ENCODE measurements around the gene SLC31A1.

SLC31A1 gene

DNA sequence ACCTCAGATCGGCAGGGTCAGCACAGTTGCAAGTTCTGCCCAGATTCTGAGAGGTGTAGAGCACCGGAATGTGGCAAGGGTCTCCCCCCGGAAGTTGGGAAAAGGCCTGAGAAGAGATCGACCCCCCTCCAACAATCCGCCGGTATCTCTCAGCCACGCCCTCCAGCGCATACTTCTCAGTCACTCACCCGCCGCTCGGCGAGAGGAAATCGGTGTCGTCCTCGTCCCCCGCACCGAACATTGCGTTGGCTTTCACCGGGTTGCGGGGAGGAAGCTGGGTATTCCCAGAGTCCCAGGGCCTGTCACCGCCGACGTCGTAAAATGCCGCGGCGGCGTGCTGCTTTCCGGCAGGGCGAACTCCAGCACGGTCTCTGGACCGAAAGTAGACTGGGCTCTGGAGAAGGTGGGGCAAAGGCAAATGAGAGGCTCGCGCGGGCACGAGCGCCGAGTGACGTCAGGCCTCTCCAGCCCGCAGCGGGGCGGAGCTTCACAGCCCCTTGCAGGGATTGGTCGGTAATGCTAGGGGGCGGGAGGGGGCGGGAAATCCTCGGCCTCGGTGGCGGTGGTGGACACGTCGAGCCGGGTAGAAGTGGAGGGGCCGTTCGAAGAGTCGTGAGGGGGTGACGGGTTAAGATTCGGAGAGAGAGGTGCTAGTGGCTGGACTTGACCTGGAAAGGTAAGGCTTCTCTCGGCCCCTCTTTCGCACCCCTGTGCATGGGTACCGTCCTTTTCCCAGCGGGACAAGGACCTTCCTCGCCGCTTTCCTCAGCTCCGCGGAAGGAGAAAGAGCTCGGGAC is at the start of gene SLC31A1, which contains the start of gene FKBP15:
Gene SLC31A1, plus strand, starts transcription at position 542 of the 797 bp plus-strand sequence. CDS start 34,605 bp downstream, outside the sequence.
Gene FKBP15, minus strand, starts transcription at position 275 of the 797 bp plus-strand sequence. Its CDS starts 34 bp downstream, at position 241.
- DNase-seq (ENCODE audit: low read depth, low spot score) = peak; percentile 89

DNA sequence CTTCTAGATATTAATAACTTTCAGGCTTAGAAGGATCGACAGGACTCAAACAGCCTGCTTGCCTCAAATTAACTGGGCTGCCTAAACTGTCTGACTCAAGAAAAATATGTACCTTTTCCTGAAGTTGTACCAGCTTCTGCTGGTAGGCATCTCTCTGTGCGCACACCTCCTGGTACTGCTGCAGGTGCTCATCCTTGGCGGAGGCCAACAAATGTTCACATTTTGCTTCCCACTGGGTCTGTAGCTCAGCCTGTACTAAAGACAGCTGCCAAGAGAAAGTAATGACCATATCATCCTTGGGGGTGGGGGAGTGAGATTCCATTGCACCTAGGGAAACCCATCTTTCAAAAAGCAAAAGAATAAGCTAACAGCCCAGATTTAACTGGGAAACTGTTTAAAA is 48.0 kb upstream of the SLC31A1 start:
- DNase-seq (ENCODE audit: low read depth, low spot score) = no peak

DNA sequence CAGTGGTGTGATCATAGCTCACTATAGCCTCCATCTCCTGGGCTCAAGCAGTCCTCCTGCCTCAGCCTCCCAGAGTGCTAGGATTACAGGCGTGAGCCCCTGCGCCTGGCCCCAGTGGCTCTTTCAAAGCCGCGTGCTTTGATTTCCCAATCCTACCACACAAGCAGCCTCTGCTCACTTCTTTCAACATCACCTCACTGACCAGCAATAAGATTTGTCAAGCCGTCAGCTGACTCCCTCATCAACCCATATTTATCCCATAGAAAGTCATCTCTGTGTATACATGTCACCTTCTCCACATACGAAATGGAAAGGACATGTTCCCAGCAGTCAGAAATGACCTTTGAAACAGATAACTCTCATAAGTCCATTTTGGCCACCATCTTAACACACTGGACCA is 44.5 kb upstream of the SLC31A1 start:
- DNase-seq (ENCODE audit: low read depth, low spot score) = no peak

DNA sequence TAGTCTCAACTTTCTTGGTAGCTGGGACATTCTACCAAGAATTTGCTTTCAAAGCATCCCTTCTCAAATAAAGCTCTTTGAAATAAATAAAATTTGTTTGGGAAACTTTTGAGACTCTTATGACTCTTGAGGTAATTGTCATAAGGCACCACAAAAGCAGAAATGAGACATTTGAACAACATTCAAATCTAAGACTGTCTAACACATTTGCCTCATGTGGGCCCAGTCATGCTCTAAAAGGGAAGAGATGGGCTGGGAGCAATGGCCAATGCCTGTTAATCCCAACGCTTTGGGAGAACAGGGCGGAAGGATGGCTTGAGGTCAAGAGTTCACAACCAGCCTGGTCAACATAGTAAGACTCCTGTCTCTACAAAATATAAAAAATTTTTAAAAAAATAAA is 44.1 kb upstream of the SLC31A1 start:
- DNase-seq (ENCODE audit: low read depth, low spot score) = no peak

DNA sequence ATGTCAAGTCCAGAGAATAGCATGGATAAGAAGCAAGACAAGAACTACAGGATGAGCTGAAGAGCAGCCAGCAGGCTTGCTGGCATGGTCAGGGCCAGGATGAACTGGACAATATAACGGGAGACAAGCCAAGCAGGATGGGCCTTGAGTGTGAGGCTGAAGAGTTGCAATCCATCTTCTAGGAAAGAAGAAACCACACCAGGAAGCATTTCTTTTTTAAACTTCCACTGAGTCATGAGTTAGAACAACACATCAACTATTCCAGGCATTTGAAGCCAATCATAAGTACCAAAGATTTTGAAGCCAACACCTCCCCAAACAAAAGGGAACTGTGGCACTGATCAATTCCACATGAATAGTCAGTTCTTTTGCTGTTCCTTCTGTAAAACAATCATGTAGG is 43.3 kb upstream of the SLC31A1 start:
- DNase-seq (ENCODE audit: low read depth, low spot score) = no peak

DNA sequence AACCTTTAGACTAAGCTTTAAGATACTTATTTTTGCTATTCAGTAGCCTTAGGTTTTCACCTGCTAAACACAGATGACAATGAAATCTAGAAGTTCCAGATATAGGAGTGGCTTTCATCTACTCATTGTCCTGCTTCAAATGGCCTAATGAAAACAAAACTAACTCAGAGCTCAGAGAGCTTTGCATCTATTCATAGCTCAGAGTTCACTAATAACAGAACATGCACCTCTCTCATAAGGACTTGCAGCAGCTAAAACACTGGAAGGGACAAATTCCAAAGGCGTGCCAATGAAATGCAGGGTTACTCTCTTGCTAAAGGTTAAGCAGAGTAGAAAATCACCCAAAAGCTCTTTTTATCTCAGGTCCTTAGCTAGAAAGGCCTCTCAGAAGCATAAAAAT is 41.5 kb upstream of the SLC31A1 start:
- no peak for DNase-seq (ENCODE audit: low read depth, low spot score)

DNA sequence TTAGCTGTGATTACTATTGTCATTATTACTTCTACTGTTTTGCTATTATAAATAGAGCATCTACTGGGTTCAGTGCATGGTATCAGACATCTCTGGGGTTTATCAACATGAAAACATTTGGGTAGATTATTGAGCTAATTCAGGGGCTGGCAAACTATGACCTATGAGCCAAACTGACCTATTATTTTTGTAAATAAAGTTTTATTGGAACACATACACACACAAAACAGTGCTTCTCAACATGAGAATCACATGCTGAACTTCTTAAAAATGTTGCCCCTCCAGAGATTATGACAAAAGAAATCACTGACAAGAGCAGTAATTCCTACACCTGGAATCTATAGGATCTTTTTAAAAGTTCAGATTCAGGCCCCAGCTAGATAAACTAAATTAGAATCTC is 40.2 kb upstream of the SLC31A1 start:
- DNase-seq (ENCODE audit: low read depth, low spot score) = no peak

DNA sequence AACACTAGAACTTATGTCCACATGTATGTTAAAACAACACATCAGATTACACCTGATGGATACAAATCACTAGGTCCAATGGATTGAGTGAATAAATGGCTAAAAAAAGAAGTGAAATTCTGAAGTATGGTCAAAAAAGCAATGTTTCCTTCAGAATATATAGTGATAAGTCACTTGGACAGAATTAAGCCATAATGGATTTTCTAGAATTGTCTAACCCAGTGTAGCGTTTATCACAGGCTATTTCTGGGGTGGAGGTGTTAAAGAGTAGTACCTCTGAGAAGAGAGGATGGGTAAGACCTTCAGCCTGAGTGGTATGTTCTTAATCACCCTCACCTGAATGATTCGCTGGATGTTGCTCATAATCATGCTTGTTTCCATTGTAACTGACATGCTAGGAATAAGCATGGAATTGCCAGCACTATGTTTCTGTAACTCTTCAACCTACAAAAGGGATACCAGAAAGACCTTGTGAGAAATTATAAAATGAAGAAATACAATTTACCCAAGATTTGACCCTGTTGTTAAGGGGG is 37.3 kb upstream of the SLC31A1 start:
- DNase-seq (ENCODE audit: low read depth, low spot score) = no peak

DNA sequence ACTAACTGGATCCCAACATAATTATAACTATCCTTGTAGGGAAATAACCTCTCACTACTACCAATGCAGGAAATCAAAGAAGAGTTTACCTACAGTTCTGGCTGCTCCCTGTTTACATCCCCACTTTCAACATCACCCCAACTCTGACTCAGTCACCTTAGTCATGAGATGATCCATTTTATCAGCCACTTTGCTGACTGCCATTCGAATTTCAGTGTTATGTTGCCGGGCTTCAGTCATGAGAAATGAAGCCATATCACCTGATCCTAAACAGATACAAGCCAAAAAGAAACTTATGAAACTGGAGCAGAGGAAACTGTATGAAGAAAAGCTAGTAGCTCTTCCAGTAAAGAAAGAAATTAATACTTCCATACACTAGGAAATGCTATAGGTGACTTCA is 36.8 kb upstream of the SLC31A1 start:
- DNase-seq (ENCODE audit: low read depth, low spot score) = no peak

DNA sequence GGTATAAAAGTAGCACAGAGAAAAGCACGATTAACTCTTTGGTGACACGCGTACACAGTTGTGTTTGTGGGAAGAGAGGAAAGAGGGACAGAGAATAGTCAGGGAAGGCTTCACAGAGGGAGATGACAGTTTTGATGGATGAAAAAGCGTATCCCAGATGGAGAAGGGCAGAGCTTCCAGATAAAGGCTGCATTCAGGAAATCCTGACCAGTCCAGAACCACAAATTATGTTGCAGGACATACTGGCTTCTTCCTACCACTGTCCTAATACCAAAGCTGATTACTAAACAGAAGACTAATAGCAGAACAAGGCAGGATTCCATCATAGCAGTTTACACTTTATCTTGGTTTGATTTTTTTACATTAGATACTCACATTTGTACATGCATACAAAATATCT is 36.1 kb upstream of the SLC31A1 start:
- no peak for DNase-seq (ENCODE audit: low read depth, low spot score)

DNA sequence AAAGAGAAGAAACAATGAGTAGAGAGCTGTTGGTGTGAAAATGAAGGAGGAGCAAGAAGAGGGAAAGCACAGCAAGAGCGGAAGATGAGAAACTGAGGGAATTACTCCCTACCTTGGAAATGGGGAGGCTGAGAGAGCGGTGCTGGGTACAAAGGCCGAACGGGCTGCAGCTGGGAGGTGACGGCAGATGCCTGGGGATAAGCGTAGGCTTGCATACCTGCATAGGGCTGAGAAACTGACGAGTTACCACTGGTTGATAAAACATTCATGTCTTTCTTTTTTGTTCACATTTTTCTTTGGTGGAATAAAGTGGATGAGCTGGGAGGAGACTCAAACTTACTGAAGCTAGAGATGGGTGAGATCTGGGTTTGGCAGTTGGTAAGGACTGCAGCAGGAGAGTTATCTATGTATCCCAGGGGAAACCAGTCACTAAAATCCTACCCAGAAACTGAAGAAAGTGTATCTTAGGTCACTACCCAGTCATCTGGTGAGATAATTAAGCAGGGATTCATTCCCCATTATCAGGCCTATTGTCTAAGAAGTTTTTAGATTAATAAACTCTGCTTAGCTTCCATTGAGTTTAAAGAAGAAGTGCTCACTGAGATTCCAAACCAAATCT is 35.1 kb upstream of the SLC31A1 start:
- DNase-seq (ENCODE audit: low read depth, low spot score) = no peak

DNA sequence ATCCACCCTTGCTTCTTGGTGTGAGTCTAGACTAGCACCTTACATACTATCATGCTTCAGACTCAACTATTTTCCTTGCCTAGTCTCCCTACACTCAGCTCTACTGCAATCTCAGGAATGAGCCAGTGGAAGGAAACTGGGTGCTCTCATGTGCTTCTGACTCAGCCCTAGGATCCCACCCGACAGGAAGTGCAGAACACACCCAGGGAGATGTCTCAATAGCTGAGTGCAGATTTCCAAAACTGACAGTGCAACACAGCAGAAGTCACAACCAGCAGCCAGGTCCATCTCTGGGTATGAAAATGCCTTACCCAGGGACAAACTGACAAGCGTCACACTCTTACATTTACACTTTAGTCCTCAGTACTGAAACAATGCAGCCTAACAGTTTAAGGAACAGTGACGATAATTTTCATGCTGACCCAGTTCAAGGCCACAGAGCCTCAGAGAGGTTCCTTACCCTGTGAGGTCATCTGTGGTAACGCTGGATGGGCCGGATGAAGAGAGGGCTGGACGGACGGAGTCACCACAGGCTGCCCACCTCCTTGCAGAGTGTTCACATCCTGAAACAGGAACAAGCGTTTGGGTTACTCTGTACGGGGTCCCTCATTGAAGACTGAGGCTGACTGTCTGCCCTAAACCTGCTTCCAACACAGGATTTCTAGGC is 33.3 kb upstream of the SLC31A1 start:
- DNase-seq (ENCODE audit: low read depth, low spot score) = no peak

DNA sequence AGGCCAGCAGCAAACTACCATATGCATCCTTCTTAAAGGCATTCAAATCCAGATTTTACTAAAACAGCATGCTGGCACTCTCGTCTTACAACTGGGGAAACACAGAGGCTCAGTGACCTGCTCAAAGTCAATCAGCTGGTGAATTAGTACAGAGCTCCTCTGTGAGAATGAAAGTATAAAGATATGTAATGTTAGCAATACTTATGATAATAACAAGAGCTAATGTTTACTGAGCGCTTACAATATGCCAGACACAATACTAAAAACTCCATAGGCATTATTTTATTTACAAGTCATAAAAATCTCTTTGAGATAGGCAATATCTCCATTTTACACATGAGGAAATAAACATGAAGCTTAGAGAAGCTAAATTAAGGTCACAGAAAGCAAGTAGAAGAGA is 28.9 kb upstream of the SLC31A1 start:
- DNase-seq (ENCODE audit: low read depth, low spot score) = no peak

DNA sequence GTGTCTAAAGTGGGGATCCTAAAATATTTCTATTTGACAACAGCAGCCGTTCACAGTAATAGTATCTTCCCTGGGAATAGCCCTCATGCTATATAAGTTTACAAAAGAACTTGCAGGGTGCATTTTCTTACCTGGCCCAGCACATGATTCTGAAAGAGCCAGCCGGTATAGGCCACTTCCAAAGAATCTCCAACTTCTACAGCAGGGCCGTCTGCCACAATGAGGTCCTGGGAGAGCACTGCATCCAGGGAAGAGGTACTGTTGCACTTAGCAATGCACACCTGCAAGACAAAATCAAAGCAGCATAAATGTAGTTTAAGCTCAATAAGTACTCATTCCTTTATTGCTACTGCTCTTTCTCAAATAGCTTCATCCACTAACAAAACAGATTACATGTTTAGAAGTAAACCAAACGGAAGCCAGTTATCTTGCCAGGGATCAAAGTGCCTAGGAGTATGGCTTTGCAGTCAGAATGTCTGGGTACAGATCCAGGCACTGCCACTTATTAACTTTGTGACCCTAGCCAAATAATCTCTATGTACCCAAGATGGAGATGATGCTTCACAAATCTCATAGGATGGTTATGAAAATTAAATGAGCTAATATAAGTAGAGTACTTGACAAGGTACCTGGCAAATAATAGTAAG is 21.5 kb upstream of the SLC31A1 start:
- DNase-seq (ENCODE audit: low read depth, low spot score) = no peak

DNA sequence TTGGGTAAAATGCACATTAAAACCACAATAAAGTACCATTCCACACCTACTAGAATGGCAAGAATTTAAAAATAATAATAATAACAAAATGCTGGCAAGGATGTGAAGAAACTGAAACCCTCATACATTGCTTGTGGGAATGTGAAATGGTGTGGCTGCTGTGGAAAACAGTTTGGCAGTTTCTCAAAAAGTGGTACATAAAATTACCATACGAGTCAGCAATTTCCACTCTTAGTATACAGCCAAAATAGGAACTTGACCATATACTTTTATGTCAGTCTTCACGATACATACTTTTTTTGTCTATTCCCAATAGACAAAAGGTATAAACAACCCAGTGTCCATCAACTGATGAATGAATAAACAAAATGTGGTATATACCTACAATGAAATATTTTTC is 15.9 kb upstream of the SLC31A1 start:
- DNase-seq (ENCODE audit: low read depth, low spot score) = no peak

DNA sequence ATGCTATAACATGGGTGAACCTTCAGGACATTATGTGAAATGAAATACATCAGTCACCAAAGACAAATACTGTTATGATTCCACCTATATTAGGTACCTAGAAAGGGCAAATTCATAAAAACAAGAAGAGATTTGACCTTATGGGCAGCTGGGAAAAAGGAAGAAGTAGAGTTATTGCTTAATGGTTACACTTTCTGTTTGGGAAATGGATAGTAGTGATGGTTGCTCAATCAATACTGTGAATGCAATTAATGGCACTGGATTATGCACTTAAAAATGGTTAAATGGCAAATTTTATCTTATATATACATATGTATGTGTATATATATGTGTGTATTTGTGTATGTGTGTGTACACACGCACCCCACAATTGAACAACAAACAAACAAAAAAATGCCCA is 15.5 kb upstream of the SLC31A1 start:
- no peak for DNase-seq (ENCODE audit: low read depth, low spot score)

DNA sequence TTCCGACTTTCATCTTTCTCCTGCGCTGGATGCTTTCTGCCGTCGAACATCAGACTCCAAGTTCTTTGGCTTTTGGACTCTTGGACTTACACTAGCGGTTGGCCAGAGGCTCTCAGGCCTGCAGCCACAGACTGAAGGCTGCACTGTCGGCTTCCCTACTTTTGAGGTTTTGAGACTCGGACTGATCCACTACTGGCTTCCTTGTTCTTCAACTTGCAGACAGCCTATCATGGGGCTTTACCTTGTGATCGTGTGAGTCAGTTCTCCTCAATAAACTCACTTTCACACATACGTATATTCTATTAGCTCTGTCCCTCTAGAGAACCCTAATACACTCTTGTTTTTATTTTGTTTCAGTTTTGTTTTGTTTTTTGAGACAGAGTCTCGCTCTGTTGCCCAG is 10.5 kb upstream of the SLC31A1 start:
- DNase-seq (ENCODE audit: low read depth, low spot score) = no peak

DNA sequence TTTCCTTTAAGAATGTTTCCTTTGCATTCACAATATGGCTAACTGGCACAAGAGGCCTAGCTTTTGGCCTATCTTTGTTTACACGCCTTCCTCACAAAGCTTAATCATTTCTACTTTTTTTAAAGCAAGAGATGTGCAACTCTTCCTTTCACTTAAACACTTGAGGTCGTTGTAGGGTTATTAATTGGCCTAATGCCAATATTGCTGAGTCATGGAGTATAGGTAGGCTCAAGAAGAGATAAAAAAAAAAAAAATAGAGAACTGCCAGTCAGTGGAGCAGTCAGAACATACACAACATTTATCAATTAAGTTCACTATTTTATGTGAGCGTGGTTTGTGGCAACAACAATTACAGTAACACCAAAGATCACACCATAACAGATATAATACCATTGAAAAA is 6.2 kb upstream of the SLC31A1 start:
- DNase-seq (ENCODE audit: low read depth, low spot score) = no peak

DNA sequence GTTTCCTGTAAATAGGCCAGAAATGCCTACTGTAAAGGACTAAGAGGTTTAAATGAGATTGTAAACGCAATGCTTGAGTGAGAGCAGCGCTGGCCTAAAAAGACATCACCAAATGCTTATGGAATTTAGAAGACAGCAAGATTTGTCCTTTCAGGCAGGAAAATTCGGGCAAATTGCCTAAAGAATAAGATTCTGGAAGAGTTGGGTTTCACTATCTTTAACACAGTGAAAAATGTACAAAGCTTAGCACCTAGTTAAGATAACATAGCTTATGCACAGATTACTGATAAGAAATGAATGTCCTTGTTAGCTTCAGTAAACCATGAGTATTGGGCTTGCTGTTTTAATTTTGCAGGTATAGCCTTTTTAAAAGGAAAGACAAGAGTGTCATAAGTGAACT is 4.9 kb upstream of the SLC31A1 start:
- no peak for DNase-seq (ENCODE audit: low read depth, low spot score)

DNA sequence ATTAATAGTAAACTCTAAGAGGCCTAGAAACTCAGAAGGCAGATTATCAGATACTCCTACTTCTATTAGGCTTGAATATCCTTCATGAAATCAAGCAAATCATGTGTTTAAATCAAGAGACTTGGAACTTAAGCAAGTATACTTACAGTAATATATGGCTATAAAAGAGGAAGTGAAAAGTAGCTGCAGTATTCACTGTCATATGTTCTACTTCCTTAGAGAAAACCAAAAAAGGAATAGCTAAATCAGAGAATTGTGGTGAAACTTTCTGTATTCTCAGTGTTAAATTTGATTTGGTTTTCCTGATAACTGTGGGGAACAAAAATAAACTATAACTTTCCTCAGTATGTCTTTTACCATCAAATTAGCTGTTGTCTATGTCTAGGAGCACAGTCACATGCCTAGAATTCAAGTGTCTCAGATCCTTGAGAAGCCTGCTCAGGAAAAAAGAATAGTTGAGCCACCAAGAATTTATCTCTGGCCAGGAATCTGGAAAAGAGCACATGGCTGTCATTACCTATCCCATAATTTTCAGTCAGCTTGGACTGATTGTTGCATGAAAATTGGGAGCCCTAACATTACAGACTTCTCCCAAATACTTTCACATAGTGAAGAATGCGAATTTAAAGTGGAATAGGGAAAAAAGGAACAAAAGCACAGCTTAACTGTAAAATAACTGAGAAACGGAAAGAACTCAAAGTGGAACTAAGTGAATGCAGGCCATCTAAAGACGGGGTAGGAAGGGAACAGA is 2.0 kb upstream of the SLC31A1 start:
- no peak for DNase-seq (ENCODE audit: low read depth, low spot score)

DNA sequence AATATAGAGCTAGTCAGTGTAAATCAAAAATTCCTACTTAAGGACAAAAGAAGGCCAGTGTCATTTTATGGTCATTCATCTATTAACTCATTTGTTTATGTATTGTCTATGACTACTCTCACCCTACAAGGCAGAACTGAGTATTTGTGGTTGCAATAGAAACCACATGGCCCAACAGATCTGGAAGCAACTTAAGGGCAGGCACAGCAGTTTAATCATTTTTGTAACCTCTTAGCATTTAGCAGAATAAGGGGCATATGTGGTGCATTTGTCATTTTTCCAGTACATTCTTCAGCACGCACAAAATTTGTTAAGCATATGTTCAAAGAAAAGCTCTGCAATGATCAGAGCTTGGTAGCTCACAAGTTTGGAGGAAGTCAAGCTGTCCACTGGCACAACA is 1.4 kb upstream of the SLC31A1 start:
- DNase-seq (ENCODE audit: low read depth, low spot score) = no peak
